ENCODE measurements around the gene SLCO4A1. TPM values are rescaled to one million over a fixed set of nuclear protein-coding genes. Genes with fewer than 3 reads are reported as not detected.

The SLCO4A1 gene
- total RNA-seq, 2 experiments from 2014 or later: 66.5 to 68.4 TPM

- Mint-ChIP-seq H3K4me3 (no peak overlapping the region), H3K9me3 (no peaks in the 10 kb centered on the region), H3K27ac (no peak overlapping the region), H3K4me1 (ENCODE audit: low read depth) (peaks cover 5% of the 10 kb centered on the region), H3K36me3 (ENCODE audit: low read depth) (no peaks in the 10 kb centered on the region), H3K27me3 (peaks cover 23% of the 10 kb centered on the region)
- DNase-seq (no peak), ATAC-seq (no peak)
- no peak for TF ChIP-seq CTCF (IDR thresholded peaks at IDR 0.05)
- POLR2A ChIA-PET: no interaction called here
- CTCF ChIA-PET: interaction anchor here (0.8 to 2.2 kb wide), 2 partner anchors 20 to 227 kb away, joined by 3 to 5 read pairs; no protein-coding TSS in a partner anchor
- intact Hi-C loops (cut with micrococcal nuclease): no loop called here
Measured at GRCh38 chr20:62637110-62637509, 5.2 kb upstream of the SLCO4A1 start.

GRCh38 chr20:62637521-62638054 lies 4.7 kb upstream of the SLCO4A1 start:
- H3K4me3 Mint-ChIP-seq: no peak overlapping the region
- POLR2A ChIA-PET: no interaction called here
- ATAC-seq (no peak), DNase-seq (no peak)
- no peaks in the 10 kb centered on the region for H3K9me3 Mint-ChIP-seq
- H3K27me3 Mint-ChIP-seq: peaks cover 23% of the 10 kb centered on the region
- no peak for TF ChIP-seq CTCF (IDR thresholded peaks at IDR 0.05)
- peaks cover 2% of the 10 kb centered on the region for H3K36me3 Mint-ChIP-seq (ENCODE audit: low read depth)
- intact Hi-C loops (cut with micrococcal nuclease): no loop called here
- H3K27ac Mint-ChIP-seq: no peak overlapping the region
- CTCF ChIA-PET: interaction anchor here (0.8 to 2.2 kb wide), 3 partner anchors 21 to 228 kb away, joined by 3 to 7 read pairs (median 5); no protein-coding TSS in a partner anchor
- peaks cover 5% of the 10 kb centered on the region for H3K4me1 Mint-ChIP-seq (ENCODE audit: low read depth)

- ATAC-seq: no peak
- CTCF ChIA-PET: interaction anchor here (1.4 to 2.2 kb wide), 2 partner anchors 21 to 154 kb away, joined by 5 to 7 read pairs; no protein-coding TSS in a partner anchor
- no peak for DNase-seq
- POLR2A ChIA-PET: interaction anchor here (0.7 kb wide), 1 partner anchor 12 kb away, joined by 3 read pairs; no protein-coding TSS in a partner anchor
- H3K4me1 Mint-ChIP-seq (ENCODE audit: low read depth): peaks cover 5% of the 10 kb centered on the region
- no peak overlapping the region for H3K4me3 Mint-ChIP-seq
- peaks cover 23% of the 10 kb centered on the region for H3K27me3 Mint-ChIP-seq
- intact Hi-C loops (cut with micrococcal nuclease): no loop called here
- H3K27ac Mint-ChIP-seq: no peak overlapping the region
- TF ChIP-seq CTCF (IDR thresholded peaks at IDR 0.05): no peak
- H3K9me3 Mint-ChIP-seq: no peaks in the 10 kb centered on the region
- H3K36me3 Mint-ChIP-seq (ENCODE audit: low read depth): peaks cover 2% of the 10 kb centered on the region
Measured at GRCh38 chr20:62638055-62638570, 4.2 kb upstream of the SLCO4A1 start.

- peaks cover 21% of the 10 kb centered on the region for H3K27me3 Mint-ChIP-seq
- no peak overlapping the region for H3K4me3 Mint-ChIP-seq
- ATAC-seq: no peak
- peaks cover 8% of the 10 kb centered on the region for H3K36me3 Mint-ChIP-seq (ENCODE audit: low read depth)
- CTCF ChIA-PET: interaction anchor here (1.0 to 2.2 kb wide), 4 partner anchors 14 to 153 kb away, joined by 4 to 7 read pairs (median 5); no protein-coding TSS in a partner anchor
- TF ChIP-seq CTCF (IDR thresholded peaks at IDR 0.05): no peak
- POLR2A ChIA-PET: interaction anchor here (0.7 to 1.3 kb wide), 2 partner anchors 12 to 15 kb away, joined by 3 read pairs; no protein-coding TSS in a partner anchor
- no peaks in the 10 kb centered on the region for H3K9me3 Mint-ChIP-seq
- peaks cover 8% of the 10 kb centered on the region for H3K4me1 Mint-ChIP-seq (ENCODE audit: low read depth)
- H3K27ac Mint-ChIP-seq: no peak overlapping the region
- intact Hi-C loops (cut with micrococcal nuclease): no loop called here
- no peak for DNase-seq
Measured at GRCh38 chr20:62638679-62639406, 3.5 kb upstream of the SLCO4A1 start.
